OCI-LY1 (cell line): ENCODE measurements around the gene P3H1.

Source experiments
- H2AFZ ChIP-seq: fragments of 200-600 bp; sonication (generic), shearing (Covaris generic); 2 replicates; pipeline ENCODE4 v1.6.0; 2014; ENCODE audit warnings: antibody characterized with exemption, mild to moderate bottlenecking, low read length
- H3F3A ChIP-seq: fragments of 200-600 bp; sonication (generic), shearing (Covaris generic); 2 replicates; pipeline ENCODE4 v1.6.0; 2014; ENCODE audit warnings: mild to moderate bottlenecking, antibody characterized with exemption, low read length, moderate library complexity; ENCODE audit not compliant: insufficient read depth
- H3K27ac ChIP-seq: fragments of 200-600 bp; sonication (generic); 2 replicates; pipeline ENCODE4 v1.5.1; 2014; ENCODE audit warnings: low read length, mixed run types, mild to moderate bottlenecking, low read depth; ENCODE audit not compliant: poor library complexity, severe bottlenecking
- H3K27me3 ChIP-seq: fragments of 200-600 bp; sonication (generic); 2 replicates; pipeline ENCODE4 v1.6.0; 2014; ENCODE audit warnings: antibody characterized with exemption, mild to moderate bottlenecking, low read length, moderate library complexity; ENCODE audit not compliant: insufficient read depth
- H3K36me3 ChIP-seq: fragments of 200-600 bp; sonication (generic); 2 replicates; pipeline ENCODE4 v1.6.1; 2014; ENCODE audit warnings: mild to moderate bottlenecking, antibody characterized with exemption, low read length, moderate library complexity, mixed read lengths; ENCODE audit not compliant: insufficient read depth
- H3K4me1 ChIP-seq: fragments of 200-600 bp; sonication (generic); 2 replicates; pipeline ENCODE4 v1.5.1; 2014; ENCODE audit warnings: mild to moderate bottlenecking, low read length, moderate library complexity; ENCODE audit not compliant: insufficient read depth, severe bottlenecking
- H3K4me2 ChIP-seq: fragments of 200-600 bp; sonication (generic), shearing (Covaris generic); 2 replicates; pipeline ENCODE4 v1.6.1; 2014; ENCODE audit warnings: low read length
- H3K4me3 ChIP-seq: fragments of 200-600 bp; sonication (generic); 2 replicates; pipeline ENCODE4 v1.5.1; 2014; ENCODE audit warnings: low read length, low read depth, mild to moderate bottlenecking, mixed read lengths; ENCODE audit not compliant: poor library complexity, severe bottlenecking
- H3K79me2 ChIP-seq: fragments of 200-600 bp; shearing (Covaris generic); 2 replicates; pipeline ENCODE4 v1.6.1; 2016; ENCODE audit warnings: mixed run types, low read length, mixed read lengths; ENCODE audit not compliant: insufficient read depth
- H3K9ac ChIP-seq: fragments of 200-600 bp; sonication (generic), shearing (Covaris generic); 2 replicates; pipeline ENCODE4 v1.6.1; 2014; ENCODE audit warnings: mild to moderate bottlenecking, low read length, mixed read lengths
- H3K9me2 ChIP-seq: fragments of 200-600 bp; sonication (generic), shearing (Covaris generic); 2 replicates; pipeline ENCODE4 v1.6.1; 2014; ENCODE audit warnings: low read depth, mild to moderate bottlenecking, low read length, mixed read lengths
- H3K9me3 ChIP-seq: fragments of 200-600 bp; shearing (Covaris generic); 2 replicates; pipeline ENCODE4 v1.6.1; 2014; ENCODE audit warnings: low read length, mixed read lengths
- H4K20me1 ChIP-seq: fragments of 200-600 bp; sonication (generic), shearing (Covaris generic); 2 replicates; pipeline ENCODE4 v1.6.0; 2016; ENCODE audit warnings: mild to moderate bottlenecking, low read length; ENCODE audit not compliant: insufficient read depth
- EZH2 ChIP-seq: fragments of 200-600 bp; sonication (generic), shearing (Covaris generic); IDR thresholded peaks from 2 replicates; pipeline ENCODE4 v1.8.0; 2017; ENCODE audit warnings: borderline replicate concordance, mixed run types, mild to moderate bottlenecking, antibody characterized with exemption, low read length, moderate library complexity, mixed read lengths
- TF ChIP-seq, protein P1 (sequence below): fragments of 200-600 bp; sonication (generic), shearing (Covaris generic); IDR thresholded peaks from 2 replicates; pipeline ENCODE4 v1.5.1; 2017; ENCODE audit warnings: mild to moderate bottlenecking, antibody characterized with exemption, low read length, moderate library complexity, mixed read lengths

Gene P3H1

DNA sequence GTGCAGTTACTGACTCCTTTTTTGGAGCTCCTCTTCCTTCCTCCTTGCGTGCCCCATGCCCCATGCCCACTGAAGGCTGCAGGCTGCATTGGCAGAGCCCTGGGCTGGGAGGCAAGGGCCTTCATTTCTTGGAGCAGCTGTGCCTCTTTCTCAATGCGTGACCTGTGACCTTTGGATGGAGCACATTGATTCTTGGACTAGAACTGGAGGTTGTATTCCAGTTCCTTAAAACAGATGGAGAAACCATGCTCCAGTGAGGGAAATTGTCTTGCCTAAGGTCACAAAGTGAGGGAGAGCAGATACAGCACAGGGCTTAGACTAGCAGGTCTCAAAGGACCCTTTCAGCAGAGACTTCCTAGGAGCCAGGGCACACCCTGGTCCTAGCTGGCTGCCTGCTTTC, 27.0 kb upstream of the P3H1 start:
- Histone ChIP-seq H3K4me3 (no peak overlapping the region), H3K4me1 (no peaks in the 10 kb centered on the region), H3K4me2 (no peak overlapping the region), H3K27me3 (no peaks in the 10 kb centered on the region), H3K36me3 (no peaks in the 10 kb centered on the region), H3K9me2 (no peaks in the 10 kb centered on the region), H3K9ac (no peak overlapping the region), H2AFZ (no peak overlapping the region), H4K20me1 (no peaks in the 10 kb centered on the region), H3F3A (no peaks in the 10 kb centered on the region), H3K27ac (no peak overlapping the region), H3K79me2 (no peaks in the 10 kb centered on the region), H3K9me3 (no peaks in the 10 kb centered on the region)
- TF ChIP-seq EZH2: no peak
- TF ChIP-seq, protein P1, sequence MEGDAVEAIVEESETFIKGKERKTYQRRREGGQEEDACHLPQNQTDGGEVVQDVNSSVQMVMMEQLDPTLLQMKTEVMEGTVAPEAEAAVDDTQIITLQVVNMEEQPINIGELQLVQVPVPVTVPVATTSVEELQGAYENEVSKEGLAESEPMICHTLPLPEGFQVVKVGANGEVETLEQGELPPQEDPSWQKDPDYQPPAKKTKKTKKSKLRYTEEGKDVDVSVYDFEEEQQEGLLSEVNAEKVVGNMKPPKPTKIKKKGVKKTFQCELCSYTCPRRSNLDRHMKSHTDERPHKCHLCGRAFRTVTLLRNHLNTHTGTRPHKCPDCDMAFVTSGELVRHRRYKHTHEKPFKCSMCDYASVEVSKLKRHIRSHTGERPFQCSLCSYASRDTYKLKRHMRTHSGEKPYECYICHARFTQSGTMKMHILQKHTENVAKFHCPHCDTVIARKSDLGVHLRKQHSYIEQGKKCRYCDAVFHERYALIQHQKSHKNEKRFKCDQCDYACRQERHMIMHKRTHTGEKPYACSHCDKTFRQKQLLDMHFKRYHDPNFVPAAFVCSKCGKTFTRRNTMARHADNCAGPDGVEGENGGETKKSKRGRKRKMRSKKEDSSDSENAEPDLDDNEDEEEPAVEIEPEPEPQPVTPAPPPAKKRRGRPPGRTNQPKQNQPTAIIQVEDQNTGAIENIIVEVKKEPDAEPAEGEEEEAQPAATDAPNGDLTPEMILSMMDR: no peak

DNA sequence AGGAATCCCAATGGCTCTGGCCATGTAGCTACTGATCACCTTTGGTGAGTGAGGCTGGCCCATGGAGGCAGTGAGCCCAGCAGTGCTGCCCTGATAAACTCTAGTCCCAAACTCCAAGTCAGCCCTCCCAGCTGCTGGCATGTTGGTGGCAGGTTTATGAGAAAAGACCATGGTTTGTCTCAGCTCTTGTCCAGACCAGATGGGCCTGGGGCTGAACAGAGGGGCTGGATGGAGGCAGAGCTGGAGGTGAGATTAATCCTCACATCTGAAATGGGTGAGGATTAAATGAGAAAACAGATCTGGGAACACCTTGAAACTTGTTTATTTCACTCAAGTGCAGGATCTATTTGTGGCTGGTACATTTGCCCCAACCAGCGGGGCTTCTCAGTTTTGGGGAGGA, 21.2 kb upstream of the P3H1 start:
- H3K4me2 ChIP-seq: no peak overlapping the region
- peaks cover 4% of the 10 kb centered on the region for H3K36me3 ChIP-seq
- no peaks in the 10 kb centered on the region for H3K4me1 ChIP-seq
- no peak for TF ChIP-seq EZH2
- TF ChIP-seq, protein P1: no peak
- no peaks in the 10 kb centered on the region for H3K9me3 ChIP-seq
- no peak overlapping the region for H3K9ac ChIP-seq
- no peaks in the 10 kb centered on the region for H3K9me2 ChIP-seq
- H3F3A ChIP-seq: no peaks in the 10 kb centered on the region
- H3K4me3 ChIP-seq: no peak overlapping the region
- no peaks in the 10 kb centered on the region for H3K27me3 ChIP-seq
- no peaks in the 10 kb centered on the region for H4K20me1 ChIP-seq
- H3K27ac ChIP-seq: no peak overlapping the region
- no peaks in the 10 kb centered on the region for H3K79me2 ChIP-seq
- H2AFZ ChIP-seq: no peak overlapping the region

DNA sequence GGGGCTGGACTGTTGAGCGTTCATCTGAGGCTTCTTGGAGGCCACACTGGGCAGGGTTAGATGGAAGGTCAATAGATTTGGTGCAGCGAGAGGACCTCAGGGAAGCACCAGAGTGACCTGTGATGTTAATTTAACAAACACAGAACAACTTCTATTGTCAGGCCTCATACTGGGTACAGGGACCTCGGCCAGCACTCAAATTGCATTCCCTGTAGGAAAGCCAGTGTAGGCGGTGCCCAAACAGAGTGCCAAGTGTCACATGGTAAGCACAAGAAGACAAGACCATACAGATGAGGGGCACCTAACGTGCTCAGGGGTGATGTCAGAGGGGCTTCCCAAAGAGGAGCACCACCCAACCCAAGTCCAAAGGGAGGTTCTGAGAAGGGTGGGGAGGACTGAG, 19.3 kb upstream of the P3H1 start:
- H4K20me1 ChIP-seq: no peaks in the 10 kb centered on the region
- no peak overlapping the region for H3K27ac ChIP-seq
- no peak overlapping the region for H2AFZ ChIP-seq
- H3K9ac ChIP-seq: no peak overlapping the region
- no peak overlapping the region for H3K4me2 ChIP-seq
- no peaks in the 10 kb centered on the region for H3K79me2 ChIP-seq
- peaks cover 19% of the 10 kb centered on the region for H3K36me3 ChIP-seq
- no peak overlapping the region for H3K4me3 ChIP-seq
- TF ChIP-seq, protein P1: no peak
- TF ChIP-seq EZH2: no peak
- H3K9me3 ChIP-seq: no peaks in the 10 kb centered on the region
- no peaks in the 10 kb centered on the region for H3K27me3 ChIP-seq
- no peaks in the 10 kb centered on the region for H3F3A ChIP-seq
- H3K9me2 ChIP-seq: no peaks in the 10 kb centered on the region
- no peaks in the 10 kb centered on the region for H3K4me1 ChIP-seq
